Spleen (tissue), 7 donors: ENCODE results near the gene KLK15.

Experiments used
- POLR2A ChIP-seq, 3 donors: fragments of 450-650 bp; IDR thresholded peaks; one replicate each; pipeline ENCODE4 v1.5.1; 2017; ENCODE audit warnings: antibody characterized with exemption in 3 of 3, mild to moderate bottlenecking in 1 of 3
- POLR2AphosphoS5 ChIP-seq, 3 donors: sonication (generic); formaldehyde crosslinking; IDR thresholded peaks; one replicate each; pipeline ENCODE4 v1.5.1; 2017; ENCODE audit warnings: antibody characterized with exemption in 3 of 3
- TF ChIP-seq, protein P1 (sequence below), 11 experiments: fragments of 200-600 bp in 7 of 11; fragments of 450-650 bp in 4 of 11; sonication (generic) in 4 of 11; IDR thresholded peaks in 8 of 11; conservative IDR thresholded peaks in 3 of 11; 1 replicate in 7 of 11; 2 replicates in 4 of 11; pipeline versions ENCODE4 v1.4.0 to v1.8.0; 2016 to 2021; ENCODE audit warnings: antibody characterized with exemption in 11 of 11, inconsistent platforms in 4 of 11, mild to moderate bottlenecking in 1 of 11
- donor health status: DM: no; HTN: no; CAD: no; lungs with moderate emphysema.
- donor health status: DM: no; HTN: no; CAD: no.
- donor health status: DM: no; HTN: no; CAD: no.

DNA sequence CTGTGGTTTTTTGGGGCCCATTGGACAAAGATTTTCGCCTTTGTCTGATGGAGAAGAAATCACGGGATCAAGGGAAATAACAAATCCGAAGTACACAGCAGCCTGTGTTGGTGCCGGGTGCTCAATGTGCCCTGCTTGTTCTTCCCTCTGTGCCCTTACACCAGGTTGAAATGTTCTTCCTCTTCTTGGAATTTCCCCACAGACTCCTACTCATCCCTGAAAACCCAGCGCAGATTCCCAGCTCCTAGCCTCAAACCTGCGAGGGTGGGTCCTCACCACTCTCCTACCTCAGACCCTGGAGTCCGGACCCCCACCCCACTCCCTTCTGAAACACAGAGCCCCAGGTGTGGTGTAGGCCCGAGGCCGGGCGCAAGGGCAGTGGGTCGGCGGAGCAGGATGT lies 48.0 kb downstream of the KLK15 start:
- TF ChIP-seq, protein P1, sequence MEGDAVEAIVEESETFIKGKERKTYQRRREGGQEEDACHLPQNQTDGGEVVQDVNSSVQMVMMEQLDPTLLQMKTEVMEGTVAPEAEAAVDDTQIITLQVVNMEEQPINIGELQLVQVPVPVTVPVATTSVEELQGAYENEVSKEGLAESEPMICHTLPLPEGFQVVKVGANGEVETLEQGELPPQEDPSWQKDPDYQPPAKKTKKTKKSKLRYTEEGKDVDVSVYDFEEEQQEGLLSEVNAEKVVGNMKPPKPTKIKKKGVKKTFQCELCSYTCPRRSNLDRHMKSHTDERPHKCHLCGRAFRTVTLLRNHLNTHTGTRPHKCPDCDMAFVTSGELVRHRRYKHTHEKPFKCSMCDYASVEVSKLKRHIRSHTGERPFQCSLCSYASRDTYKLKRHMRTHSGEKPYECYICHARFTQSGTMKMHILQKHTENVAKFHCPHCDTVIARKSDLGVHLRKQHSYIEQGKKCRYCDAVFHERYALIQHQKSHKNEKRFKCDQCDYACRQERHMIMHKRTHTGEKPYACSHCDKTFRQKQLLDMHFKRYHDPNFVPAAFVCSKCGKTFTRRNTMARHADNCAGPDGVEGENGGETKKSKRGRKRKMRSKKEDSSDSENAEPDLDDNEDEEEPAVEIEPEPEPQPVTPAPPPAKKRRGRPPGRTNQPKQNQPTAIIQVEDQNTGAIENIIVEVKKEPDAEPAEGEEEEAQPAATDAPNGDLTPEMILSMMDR (IDR thresholded peaks at IDR 0.05 in 8 of 11, conservative IDR thresholded peaks at IDR 0.05 in 3 of 11): no peak
- TF ChIP-seq POLR2A (IDR thresholded peaks at IDR 0.05): no peak
- no peak for TF ChIP-seq POLR2AphosphoS5 (IDR thresholded peaks at IDR 0.05)
